H1 (cell line): Measurements from ENCODE around the gene MTO1. TPM values are rescaled to one million over a fixed set of nuclear protein-coding genes. Genes with fewer than 3 reads are reported as not detected.

ENCODE experiments used
- CTCF ChIA-PET: fragments of 300-600 bp; sonication (Branson Sonifier 250); formaldehyde crosslinking; loops from one replicate; lab custom pipeline; 2021; ENCODE audit not compliant: partially characterized antibody; lab: Charles Lee
- POLR2A ChIA-PET: fragments of 300-600 bp; sonication (Branson Sonifier 250); formaldehyde crosslinking; loops from one replicate; lab custom pipeline; 2021; ENCODE audit warnings: inconsistent platforms; ENCODE audit not compliant: partially characterized antibody; lab: Charles Lee
- DNase-seq, 2 experiments: peaks; one replicate each; pipeline versions ENCODE4 v3.0.0 to v3.0.0-alpha.2; 2010 to 2022; ENCODE audit warnings: low spot score in 2 of 2, low read depth in 1 of 2, mixed read lengths in 1 of 2
- FAIRE-seq: peaks from 2 replicates; lab custom pipeline; 2011; peaks lifted over from hg19 to GRCh38; lab: Jason Lieb, UNC
- H2AFZ ChIP-seq: 2 replicates; pipeline ENCODE4 v1.8.1; 2012; ENCODE audit warnings: low read length, inconsistent platforms
- H2AK5ac ChIP-seq: 2 replicates; pipeline ENCODE4 v1.6.1; 2013; ENCODE audit warnings: low read depth, low read length
- H2BK120ac ChIP-seq: replicated peaks from 2 replicates; pipeline ENCODE3; 2013; ENCODE audit warnings: low read depth, low read length, inconsistent platforms
- H2BK12ac ChIP-seq: 2 replicates; pipeline ENCODE4 v1.6.1; 2013; ENCODE audit warnings: low read depth, low read length
- H2BK15ac ChIP-seq: 2 replicates; pipeline ENCODE4 v1.6.1; 2013; ENCODE audit warnings: low read length
- H2BK20ac ChIP-seq: 2 replicates; pipeline ENCODE4 v1.6.1; 2013; ENCODE audit warnings: low read length
- H2BK5ac ChIP-seq: 2 replicates; pipeline ENCODE4 v1.6.1; 2013; ENCODE audit warnings: low read depth, low read length
- H3K14ac ChIP-seq: 2 replicates; pipeline ENCODE4 v1.6.1; 2013; ENCODE audit warnings: inconsistent platforms; ENCODE audit not compliant: insufficient read length
- H3K18ac ChIP-seq: 2 replicates; pipeline ENCODE4 v1.6.1; 2013; ENCODE audit warnings: low read length; ENCODE audit errors: extremely low read depth
- H3K23ac ChIP-seq: 2 replicates; pipeline ENCODE4 v1.6.1; 2013; ENCODE audit warnings: inconsistent platforms; ENCODE audit not compliant: insufficient read length
- H3K23me2 ChIP-seq: 2 replicates; pipeline ENCODE4 v1.6.1; 2013; ENCODE audit warnings: low read depth, low read length
- H3K27ac ChIP-seq: 2 replicates; pipeline ENCODE4 v1.6.1; 2011; ENCODE audit warnings: low read depth, low read length, inconsistent platforms
- H3K27me3 ChIP-seq, 4 experiments: replicated peaks in 1 of 4; 1 replicate in 1 of 4; 2 replicates in 3 of 4; pipeline versions ENCODE4 v1.6.1 to v1.8.1; 2011 to 2013; ENCODE audit warnings: low read length in 3 of 4, mild to moderate bottlenecking in 3 of 4, inconsistent platforms in 2 of 4, mixed read lengths in 2 of 4, moderate library complexity in 1 of 4; ENCODE audit not compliant: control insufficient read depth in 3 of 4, insufficient read depth in 3 of 4; ENCODE audit errors: extremely low read depth in 1 of 4
- H3K36me3 ChIP-seq, 4 experiments: 2 replicates each; pipeline versions ENCODE4 v1.6.1 to v1.8.1; 2011 to 2013; ENCODE audit warnings: mild to moderate bottlenecking in 4 of 4, low read length in 3 of 4, moderate library complexity in 2 of 4, control low read depth in 1 of 4, inconsistent platforms in 1 of 4; ENCODE audit not compliant: insufficient read depth in 4 of 4, control insufficient read depth in 2 of 4
- H3K4ac ChIP-seq: replicated peaks from 2 replicates; pipeline ENCODE3; 2013; ENCODE audit warnings: low read length, low read depth, mixed read lengths, inconsistent platforms; ENCODE audit not compliant: insufficient read length
- H3K4me1 ChIP-seq, 4 experiments: replicated peaks in 1 of 4; 1 replicate in 1 of 4; 2 replicates in 3 of 4; pipeline versions ENCODE4 v1.6.1 to v1.8.1; 2011 to 2013; ENCODE audit warnings: low read length in 3 of 4, inconsistent platforms in 2 of 4, mixed read lengths in 1 of 4; ENCODE audit not compliant: insufficient read depth in 4 of 4, control insufficient read depth in 3 of 4
- H3K4me2 ChIP-seq, 2 experiments: 2 replicates each; pipeline versions ENCODE4 v1.6.1 to v1.8.1; 2011 to 2013; ENCODE audit warnings: low read depth in 2 of 2, low read length in 2 of 2, control low read depth in 1 of 2, inconsistent platforms in 1 of 2, mild to moderate bottlenecking in 1 of 2; ENCODE audit not compliant: insufficient read depth in 1 of 2
- H3K4me3 ChIP-seq, 4 experiments: fragments of 200-600, 300-600 bp in 1 of 4; sonication (generic), shearing (Covaris generic), sonication (Bioruptor Twin) in 1 of 4; 2 replicates each; pipeline versions ENCODE4 v1.5.1 to v1.8.1; 2011 to 2016; ENCODE audit warnings: low read length in 4 of 4, low read depth in 3 of 4, control low read depth in 2 of 4, inconsistent platforms in 2 of 4, mild to moderate bottlenecking in 2 of 4, mixed read lengths in 1 of 4, moderate library complexity in 1 of 4; ENCODE audit not compliant: insufficient read depth in 2 of 4; ENCODE audit errors: extremely low read depth in 1 of 4
- H3K56ac ChIP-seq: replicated peaks from 2 replicates; pipeline ENCODE3; 2013; ENCODE audit warnings: low read depth, mild to moderate bottlenecking, mixed read lengths, low read length, inconsistent platforms; ENCODE audit not compliant: insufficient read length
- H3K79me1 ChIP-seq: 2 replicates; pipeline ENCODE4 v1.6.1; 2013; ENCODE audit warnings: low read depth, low read length, control low read depth
- H3K79me2 ChIP-seq, 2 experiments: 2 replicates each; pipeline versions ENCODE4 v1.6.1 to v1.8.1; 2012 to 2013; ENCODE audit warnings: low read length in 2 of 2, mild to moderate bottlenecking in 2 of 2, inconsistent platforms in 1 of 2; ENCODE audit not compliant: insufficient read depth in 2 of 2, control insufficient read depth in 1 of 2
- H3K9ac ChIP-seq, 4 experiments: replicated peaks in 1 of 4; 1 replicate in 1 of 4; 2 replicates in 3 of 4; pipeline versions ENCODE4 v1.6.1 to v1.8.1; 2011 to 2013; ENCODE audit warnings: low read depth in 3 of 4, low read length in 3 of 4, control low read depth in 2 of 4, mild to moderate bottlenecking in 2 of 4, moderate library complexity in 2 of 4, inconsistent platforms in 1 of 4; ENCODE audit errors: extremely low read depth in 1 of 4
- H3K9me3 ChIP-seq, 2 experiments: 2 replicates each; pipeline versions ENCODE4 v1.6.1 to v1.8.1; 2012 to 2013; ENCODE audit warnings: mild to moderate bottlenecking in 2 of 2, moderate library complexity in 2 of 2, control low read depth in 1 of 2, inconsistent platforms in 1 of 2, low read depth in 1 of 2, low read length in 1 of 2, mixed read lengths in 1 of 2; ENCODE audit not compliant: insufficient read depth in 2 of 2
- H4K20me1 ChIP-seq, 2 experiments: replicated peaks in 1 of 2; 2 replicates each; pipeline versions ENCODE3 to v1.8.1; 2011 to 2013; ENCODE audit warnings: inconsistent platforms in 2 of 2, low read length in 2 of 2, mild to moderate bottlenecking in 1 of 2; ENCODE audit not compliant: insufficient read depth in 2 of 2, control insufficient read depth in 1 of 2
- H4K5ac ChIP-seq: 2 replicates; pipeline ENCODE4 v1.6.1; 2013; ENCODE audit warnings: low read length, low read depth, mixed read lengths, inconsistent platforms; ENCODE audit not compliant: insufficient read length
- H4K8ac ChIP-seq: 2 replicates; pipeline ENCODE4 v1.8.0; 2013; ENCODE audit warnings: mild to moderate bottlenecking, moderate library complexity, low read length, inconsistent platforms; ENCODE audit not compliant: insufficient read depth; ENCODE audit errors: extremely low read depth
- H4K91ac ChIP-seq: replicated peaks from 2 replicates; pipeline ENCODE3; 2013; ENCODE audit warnings: low read length, mixed read lengths, inconsistent platforms; ENCODE audit not compliant: insufficient read length
- BACH1 ChIP-seq: IDR thresholded peaks from 2 replicates; pipeline ENCODE4 v1.6.1; 2012; ENCODE audit warnings: low read length, improper control_type of control experiment
- BCL11A ChIP-seq, 2 experiments: IDR thresholded peaks; one replicate each; pipeline ENCODE4 v1.6.1; 2011; ENCODE audit warnings: low read depth in 2 of 2, low read length in 2 of 2, mild to moderate bottlenecking in 2 of 2
- CBX5 ChIP-seq: fragments of 300-800, 300-1000 bp; sonication (generic); IDR thresholded peaks from 2 replicates; pipeline ENCODE4 v1.7.1; 2016; ENCODE audit warnings: antibody characterized with exemption, low read length, low read depth
- CHD2 ChIP-seq: IDR thresholded peaks from 2 replicates; pipeline ENCODE4 v1.6.1; 2012; ENCODE audit warnings: low read length, improper control_type of control experiment
- GABPA ChIP-seq: IDR thresholded peaks from 2 replicates; pipeline ENCODE4 v1.6.1; 2011; ENCODE audit warnings: mild to moderate bottlenecking, low read length, moderate library complexity, borderline replicate concordance; ENCODE audit not compliant: insufficient read depth
- POLR2A ChIP-seq, 2 experiments: IDR thresholded peaks; 1 replicate in 1 of 2; 2 replicates in 1 of 2; pipeline ENCODE4 v1.6.1; 2011; ENCODE audit warnings: low read depth in 2 of 2, low read length in 2 of 2, mild to moderate bottlenecking in 2 of 2; ENCODE audit errors: control extremely low read depth in 1 of 2
- RAD21 ChIP-seq, 2 experiments: IDR thresholded peaks in 1 of 2; conservative IDR thresholded peaks in 1 of 2; 2 replicates each; pipeline ENCODE4 v1.6.1; 2011; ENCODE audit warnings: low read depth in 2 of 2, low read length in 2 of 2, improper control_type of control experiment in 1 of 2, inconsistent platforms in 1 of 2, mild to moderate bottlenecking in 1 of 2, moderate library complexity in 1 of 2
- RNF2 ChIP-seq: fragments of 200-900, 300-1000 bp; sonication (generic); IDR thresholded peaks from 2 replicates; pipeline ENCODE4 v1.7.1; 2016; ENCODE audit warnings: borderline replicate concordance, low read depth, mild to moderate bottlenecking, antibody characterized with exemption, low read length; ENCODE audit not compliant: poor library complexity, severe bottlenecking; ENCODE audit errors: missing control alignments
- SIN3A ChIP-seq, 2 experiments: IDR thresholded peaks in 1 of 2; conservative IDR thresholded peaks in 1 of 2; 2 replicates each; pipeline ENCODE4 v1.6.1; 2011 to 2012; ENCODE audit warnings: low read length in 2 of 2, improper control_type of control experiment in 1 of 2, low read depth in 1 of 2, mild to moderate bottlenecking in 1 of 2
- TAF1 ChIP-seq: IDR thresholded peaks from 2 replicates; pipeline ENCODE4 v1.6.1; 2011; ENCODE audit warnings: mild to moderate bottlenecking, low read depth, low read length
- WGBS, 2 experiments: shearing (Covaris generic) in 1 of 2; methylation state at CpG; one replicate each; pipeline versions ENCODE4 v1.1.6 to v1.1.7; 2013 to 2015; ENCODE audit warnings: low lambda C conversion rate in 2 of 2, mixed read lengths in 2 of 2, inconsistent platforms in 1 of 2, low coverage in 1 of 2, missing lambda C conversion rate in 1 of 2; ENCODE audit not compliant: insufficient replicate concordance in 2 of 2, insufficient coverage in 1 of 2, insufficient read length in 1 of 2; ENCODE audit errors: extremely low coverage in 1 of 2, missing lambda C conversion rate in 1 of 2; 5-methylcytosine and 5-hydroxymethylcytosine counted together
- polyA plus RNA-seq, 7 experiments: library from polyadenylated mRNA; depleted of rRNA in 3 of 7; stranded (reverse) in 5 of 7; unstranded in 2 of 7; fragments of >200 nt in 5 of 7; fragments of 200-250 nt in 2 of 7; gene quantifications; 1 replicate in 5 of 7; 2 replicates in 1 of 7; 4 replicates in 1 of 7; pipeline versions ENCODE4 v1.2.1 to v1.2.3, GENCODE V29; 2011 to 2013; ENCODE audit warnings: missing spikeins in 2 of 7, mixed read lengths in 2 of 7
- total RNA-seq: library from RNA; stranded (reverse); fragmentation: NEBNext Ultra II Directional; extraction: Animal tissue kit (Norgen Biotek cat#: 25700); gene quantifications from 2 replicates; pipeline ENCODE4 v1.2.1, GENCODE V29; 2021

MTO1 gene
- total and polyA plus RNA-seq, 2 of the 8 experiments (the other 6 are each of a cell fraction or from before 2014, with no cell fraction given) = 20.9 to 31.6 TPM

GRCh38 chr6:73523434-73524123, 62.0 kb downstream of the MTO1 start:
- peak overlapping the region; percentile 86; the same call in 1 of the 2 replicates for H4K8ac ChIP-seq
- H3K4me2 ChIP-seq = peak overlapping the region; percentile 69 to 82
- TF ChIP-seq GABPA (no peak), CHD2 (no peak), SIN3A (conservative IDR thresholded peaks at IDR 0.05 in 1 of 2, IDR thresholded peaks at IDR 0.05 in 1 of 2; ENCODE audit: low read depth in 1 of 2, low read length in 2 of 2) (peak in 1 of 2 experiments; percentile 52; a peak in 1 of 4 replicates), BACH1 (no peak), POLR2A (IDR thresholded peaks at IDR 0.05; ENCODE audit: control extremely low read depth in 1 of 2, low read depth in 2 of 2, low read length in 2 of 2) (peak in 1 of 2 experiments; percentile 50; a peak in 2 of 3 replicates), CBX5 (no peak), RNF2 (no peak), BCL11A (IDR thresholded peaks at IDR 0.05; ENCODE audit: low read depth in 2 of 2, low read length in 2 of 2) (no peak), TAF1 (peak; percentile 69; the same call in 1 of the 2 replicates), RAD21 (IDR thresholded peaks at IDR 0.05 in 1 of 2, conservative IDR thresholded peaks at IDR 0.05 in 1 of 2; ENCODE audit: low read depth in 2 of 2, low read length in 2 of 2) (peak in 1 of 2 experiments; percentile 22; a peak in 1 of 4 replicates)

More at GRCh38 chr6:73523434-73524123, 62.0 kb downstream of the MTO1 start:
- peak overlapping the region; percentile 68; the same call in 1 of the 2 replicates for H2BK5ac ChIP-seq
- no peak overlapping the region for H3K14ac ChIP-seq
- H2BK120ac ChIP-seq = no peak overlapping the region
- H2BK12ac ChIP-seq = peak overlapping the region; percentile 40; the same call in 1 of the 2 replicates
- H3K79me2 ChIP-seq = peaks cover 0 to 28% of the 10 kb centered on the region in 2 experiments; a peak in 3 of 4 replicates
- no peak overlapping the region for H2AK5ac ChIP-seq
- peaks cover 2 to 4% of the 10 kb centered on the region in 2 experiments for H4K20me1 ChIP-seq
- peak overlapping the region; percentile 42 for H4K91ac ChIP-seq
- no peak overlapping the region for H3K56ac ChIP-seq
- WGBS, 2 experiments = 29% methylated on average over 28 of the region's 50 CpGs; no CpG with 5 or more reads in 1 of the 2 experiments
- peak overlapping the region; percentile 55; the same call in 1 of the 2 replicates for H2BK20ac ChIP-seq
- peak in 1 of 2 experiments; percentile 67 for DNase-seq
- peaks cover 0 to 7% (median 2%) of the 10 kb centered on the region in 4 experiments; a peak in 3 of 7 replicates for H3K4me1 ChIP-seq
- peak overlapping the region; percentile 65; the same call in 1 of the 2 replicates for H3K18ac ChIP-seq
- no peak for FAIRE-seq
- peak overlapping the region in 3 of 4 experiments; percentile 48 to 71 (median 56); a peak in 5 of 7 replicates for H3K9ac ChIP-seq
- CTCF ChIA-PET = interaction anchor here (0.9 to 4.1 kb wide), 6 partner anchors 20 to 83 kb away, joined by 3 to 23 read pairs (median 4); no protein-coding TSS in a partner anchor
- H2AFZ ChIP-seq = no peak overlapping the region
- no peaks in the 10 kb centered on the region for H3K9me3 ChIP-seq
- H3K79me1 ChIP-seq = no peaks in the 10 kb centered on the region
- POLR2A ChIA-PET = interaction anchor here (0.6 to 27.5 kb wide), 11 partner anchors 12 to 262 kb away, joined by 3 to 1482 read pairs (median 4); partner anchors contain the start of gene SLC17A5
- peak overlapping the region; percentile 58; the same call in 1 of the 2 replicates for H3K27ac ChIP-seq
- H3K4me3 ChIP-seq = peak overlapping the region; percentile 33 to 61 (median 46)
- H4K5ac ChIP-seq = no peak overlapping the region
- H3K36me3 ChIP-seq = peaks cover 12 to 21% (median 17%) of the 10 kb centered on the region in 4 experiments
- no peak overlapping the region for H3K23ac ChIP-seq
- peak overlapping the region; percentile 61 for H3K4ac ChIP-seq
- H2BK15ac ChIP-seq = no peak overlapping the region
- no peaks in the 10 kb centered on the region for H3K27me3 ChIP-seq
- peaks cover 2% of the 10 kb centered on the region; the same call in 1 of the 2 replicates for H3K23me2 ChIP-seq
